Nephron progenitor cell (in vitro differentiated cells): Measurements from ENCODE around the gene PRAMEF12.
A peak's percentile ranks its signal among the peaks of the same experiment; 100 is the strongest.

ENCODE experiments used
- DNase-seq: peaks from one replicate; pipeline ENCODE4 v3.0.0; 2021
- H3K27ac Mint-ChIP-seq: 2 replicates; pipeline ENCODE4 v1.8.0; 2021; ENCODE audit warnings: mild to moderate bottlenecking, moderate library complexity, mixed read lengths
- H3K27me3 Mint-ChIP-seq: 2 replicates; pipeline ENCODE4 v1.8.0; 2021; ENCODE audit warnings: mild to moderate bottlenecking, low read depth, mixed read lengths; ENCODE audit not compliant: poor library complexity
- H3K36me3 Mint-ChIP-seq: 2 replicates; pipeline ENCODE4 v1.8.0; 2021; ENCODE audit warnings: low read depth, mixed read lengths
- H3K4me1 Mint-ChIP-seq: 2 replicates; pipeline ENCODE4 v1.8.0; 2021; ENCODE audit warnings: mixed read lengths
- H3K4me3 Mint-ChIP-seq: 2 replicates; pipeline ENCODE4 v1.8.0; 2021; ENCODE audit warnings: mild to moderate bottlenecking, moderate library complexity, mixed read lengths
- H3K9me3 Mint-ChIP-seq: 2 replicates; pipeline ENCODE4 v1.8.0; 2021; ENCODE audit warnings: mild to moderate bottlenecking, moderate library complexity, mixed read lengths
- TF ChIP-seq, protein P1 (sequence below): fragments of 200-600 bp; sonication (generic); IDR thresholded peaks from 2 replicates; pipeline ENCODE4 v1.5.0; 2021; ENCODE audit warnings: antibody characterized with exemption

Gene PRAMEF12

DNA sequence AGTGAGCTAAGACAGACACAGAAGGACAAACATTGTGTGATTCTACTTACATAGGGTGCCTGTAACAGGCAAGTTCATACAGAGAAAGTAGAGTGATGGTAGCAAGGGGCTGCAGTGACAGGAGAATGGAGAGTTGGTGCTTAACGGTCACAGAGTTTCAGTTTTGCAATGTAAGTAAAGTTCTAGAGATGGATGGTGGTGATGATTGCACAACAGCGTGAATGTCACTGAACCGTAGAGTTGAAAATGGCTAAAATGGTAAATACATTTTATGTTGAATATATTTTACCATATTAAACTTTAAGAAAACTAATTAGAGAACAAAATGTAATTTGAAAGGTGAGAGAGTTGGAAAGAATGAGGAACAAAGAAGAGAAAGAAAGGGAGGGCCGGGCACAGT is 18.8 kb upstream of the PRAMEF12 start:
- Mint-ChIP-seq H3K27ac (no peak overlapping the region), H3K4me1 (peaks cover 6% of the 10 kb centered on the region), H3K36me3 (no peaks in the 10 kb centered on the region), H3K4me3 (no peak overlapping the region), H3K9me3 (peaks cover 2% of the 10 kb centered on the region), H3K27me3 (peaks cover 48% of the 10 kb centered on the region)
- TF ChIP-seq, protein P1, sequence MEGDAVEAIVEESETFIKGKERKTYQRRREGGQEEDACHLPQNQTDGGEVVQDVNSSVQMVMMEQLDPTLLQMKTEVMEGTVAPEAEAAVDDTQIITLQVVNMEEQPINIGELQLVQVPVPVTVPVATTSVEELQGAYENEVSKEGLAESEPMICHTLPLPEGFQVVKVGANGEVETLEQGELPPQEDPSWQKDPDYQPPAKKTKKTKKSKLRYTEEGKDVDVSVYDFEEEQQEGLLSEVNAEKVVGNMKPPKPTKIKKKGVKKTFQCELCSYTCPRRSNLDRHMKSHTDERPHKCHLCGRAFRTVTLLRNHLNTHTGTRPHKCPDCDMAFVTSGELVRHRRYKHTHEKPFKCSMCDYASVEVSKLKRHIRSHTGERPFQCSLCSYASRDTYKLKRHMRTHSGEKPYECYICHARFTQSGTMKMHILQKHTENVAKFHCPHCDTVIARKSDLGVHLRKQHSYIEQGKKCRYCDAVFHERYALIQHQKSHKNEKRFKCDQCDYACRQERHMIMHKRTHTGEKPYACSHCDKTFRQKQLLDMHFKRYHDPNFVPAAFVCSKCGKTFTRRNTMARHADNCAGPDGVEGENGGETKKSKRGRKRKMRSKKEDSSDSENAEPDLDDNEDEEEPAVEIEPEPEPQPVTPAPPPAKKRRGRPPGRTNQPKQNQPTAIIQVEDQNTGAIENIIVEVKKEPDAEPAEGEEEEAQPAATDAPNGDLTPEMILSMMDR: no peak
- no peak for DNase-seq

DNA sequence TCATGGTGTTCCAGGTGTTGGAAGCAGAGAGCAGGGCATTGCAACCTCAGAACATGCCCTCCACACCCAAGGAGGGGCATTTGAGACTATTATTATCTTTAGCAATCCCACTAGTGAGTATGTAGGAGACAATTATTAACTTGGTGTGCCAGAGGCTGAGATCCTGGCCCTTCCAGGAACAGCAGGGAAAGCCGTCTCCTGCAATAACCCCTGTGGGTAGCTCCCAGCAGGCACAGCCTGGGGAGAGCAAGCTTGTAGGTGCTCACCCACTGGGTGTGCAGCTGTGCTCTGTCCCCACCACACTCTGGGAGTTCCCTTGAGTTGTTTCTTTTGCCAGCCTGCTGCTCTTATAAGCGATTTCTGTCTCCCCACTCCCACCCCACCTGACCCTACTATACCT is 17.3 kb upstream of the PRAMEF12 start:
- Mint-ChIP-seq H3K4me1 (peaks cover 6% of the 10 kb centered on the region), H3K9me3 (no peaks in the 10 kb centered on the region), H3K27me3 (peaks cover 57% of the 10 kb centered on the region), H3K27ac (no peak overlapping the region), H3K4me3 (no peak overlapping the region), H3K36me3 (no peaks in the 10 kb centered on the region)
- no peak for DNase-seq
- TF ChIP-seq, protein P1: no peak

DNA sequence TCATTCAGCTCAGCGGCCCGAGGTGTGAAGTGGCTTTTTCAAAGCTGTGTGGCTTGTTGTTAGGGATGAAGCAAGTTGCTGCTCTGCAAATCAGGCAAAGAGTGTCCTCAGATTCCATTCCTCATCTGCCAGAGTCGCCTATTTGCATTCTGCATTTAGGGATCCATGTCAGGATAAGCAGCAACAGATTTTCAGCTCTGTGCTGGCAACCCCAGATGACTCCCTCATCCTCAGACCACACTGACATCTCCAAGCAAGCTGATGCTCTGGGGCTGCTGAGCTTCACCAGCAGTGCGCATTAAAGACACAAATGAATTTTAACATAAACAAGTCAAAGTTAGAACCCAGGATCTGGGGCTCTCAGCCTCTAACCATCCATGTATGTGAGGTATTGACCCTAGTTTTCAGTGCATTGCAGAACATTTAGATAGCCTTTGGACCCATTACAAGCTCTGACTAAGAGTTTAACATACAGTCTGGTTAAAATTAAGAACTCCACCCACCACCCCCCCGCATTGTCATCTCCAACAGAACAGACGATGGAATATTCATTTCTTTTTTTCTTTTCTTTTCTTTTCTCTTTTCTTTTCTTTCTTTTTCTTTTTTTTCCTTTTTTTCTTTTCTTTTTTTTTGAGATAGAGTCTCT is 16.6 kb upstream of the PRAMEF12 start:
- Mint-ChIP-seq H3K4me1 (peaks cover 6% of the 10 kb centered on the region), H3K27ac (no peak overlapping the region), H3K4me3 (no peak overlapping the region), H3K27me3 (peaks cover 56% of the 10 kb centered on the region), H3K9me3 (no peaks in the 10 kb centered on the region), H3K36me3 (no peaks in the 10 kb centered on the region)
- DNase-seq: no peak
- TF ChIP-seq, protein P1: no peak

DNA sequence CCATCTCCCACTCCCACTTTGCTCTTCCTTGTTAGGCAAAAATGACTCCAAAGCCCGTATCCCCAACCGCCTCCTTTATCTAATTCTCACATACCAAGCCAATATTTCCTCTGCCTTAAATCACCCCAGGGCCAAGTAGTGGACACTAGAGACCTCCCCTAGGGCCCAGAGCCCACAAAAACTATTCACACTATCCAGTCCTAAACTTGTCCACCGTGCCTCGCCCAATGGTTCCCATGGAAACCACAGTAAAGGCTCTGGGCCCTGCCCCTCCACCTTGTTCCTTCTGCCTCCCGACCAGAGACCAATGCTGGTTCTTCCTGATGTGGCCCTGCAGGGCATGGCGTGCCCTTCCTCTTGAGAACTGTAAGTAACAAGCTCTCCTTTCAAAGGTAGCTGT is 15.7 kb upstream of the PRAMEF12 start:
- peaks cover 54% of the 10 kb centered on the region for H3K27me3 Mint-ChIP-seq
- no peak overlapping the region for H3K27ac Mint-ChIP-seq
- no peak for DNase-seq
- no peaks in the 10 kb centered on the region for H3K9me3 Mint-ChIP-seq
- H3K4me1 Mint-ChIP-seq: peaks cover 6% of the 10 kb centered on the region
- H3K36me3 Mint-ChIP-seq: no peaks in the 10 kb centered on the region
- no peak overlapping the region for H3K4me3 Mint-ChIP-seq
- TF ChIP-seq, protein P1: no peak

DNA sequence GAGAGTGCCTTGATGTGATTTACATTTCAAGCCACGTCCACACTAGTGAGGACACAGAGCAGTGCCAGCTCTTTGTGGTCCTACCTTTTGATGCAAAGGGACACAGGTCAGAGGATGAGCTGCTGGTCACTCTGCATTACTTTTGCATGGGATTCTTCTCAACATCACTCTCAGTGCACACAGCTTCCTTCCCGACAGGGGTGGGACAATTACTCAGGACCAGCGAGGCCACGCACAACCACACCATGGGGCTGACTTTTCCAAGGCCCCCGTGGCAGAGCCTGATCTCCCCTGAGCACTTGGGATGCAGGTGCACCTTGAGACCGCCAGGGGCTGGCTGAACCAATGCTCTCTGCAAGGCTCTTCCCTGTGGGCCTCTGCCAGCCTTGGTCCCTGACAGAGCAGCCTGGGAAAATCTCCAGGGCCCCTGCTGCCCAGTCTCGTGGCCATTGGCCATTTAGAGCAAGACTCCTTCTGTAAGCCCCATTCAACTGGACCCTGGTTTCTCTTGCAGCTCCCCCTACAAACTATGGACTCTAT is 13.2 kb upstream of the PRAMEF12 start:
- Mint-ChIP-seq H3K4me3 (no peak overlapping the region), H3K27me3 (peaks cover 43% of the 10 kb centered on the region), H3K4me1 (peaks cover 6% of the 10 kb centered on the region), H3K9me3 (no peaks in the 10 kb centered on the region), H3K36me3 (no peaks in the 10 kb centered on the region), H3K27ac (no peak overlapping the region)
- TF ChIP-seq, protein P1: peak; percentile 25
- peak; percentile 20 for DNase-seq

DNA sequence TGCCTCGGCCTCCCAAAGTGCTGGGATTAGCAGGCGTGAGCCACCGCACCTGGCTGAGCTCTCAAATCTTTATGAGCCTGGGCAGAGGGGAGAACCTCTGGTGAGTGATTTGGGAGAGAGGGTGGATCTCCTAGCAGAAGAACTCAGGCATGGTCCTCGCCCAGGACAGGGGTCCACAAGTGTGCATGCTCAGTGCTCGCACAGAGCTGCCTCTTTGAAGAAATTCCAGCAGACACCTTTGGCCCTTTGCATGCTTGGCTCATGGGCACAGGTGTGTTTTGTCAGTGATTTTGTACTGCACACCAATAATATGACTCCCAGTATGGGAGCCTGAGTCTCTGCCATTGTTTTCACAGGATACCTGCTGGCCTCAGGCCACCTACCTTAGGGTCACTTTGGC is 11.8 kb upstream of the PRAMEF12 start:
- H3K4me3 Mint-ChIP-seq: no peak overlapping the region
- peaks cover 6% of the 10 kb centered on the region for H3K4me1 Mint-ChIP-seq
- H3K9me3 Mint-ChIP-seq: peaks cover 2% of the 10 kb centered on the region
- peaks cover 38% of the 10 kb centered on the region for H3K27me3 Mint-ChIP-seq
- TF ChIP-seq, protein P1: no peak
- H3K27ac Mint-ChIP-seq: no peak overlapping the region
- DNase-seq: no peak
- H3K36me3 Mint-ChIP-seq: no peaks in the 10 kb centered on the region
